DMS79 treated with DMSO at 0.1 percent for 48 hours (cell line): ENCODE results near the gene MOB2.
A peak's percentile ranks its signal among the peaks of the same experiment; 100 is the strongest.

Experiments
- DNase-seq: peaks from one replicate; lab custom pipeline; 2025; lab: John Stamatoyannopoulos, UW

The MOB2 gene

GRCh38 chr11:1486054-1486825 lies at the start of gene MOB2:
Gene MOB2 (minus strand): TSS chr11:1486779. CDS start chr11:1486556, 223 bp downstream.
- DNase-seq = peak; percentile 15

- no peak for DNase-seq
Measured at GRCh38 chr11:1534682-1535081, 48.1 kb upstream of the MOB2 start.

- no peak for DNase-seq
Measured at GRCh38 chr11:1534171-1534570, 47.6 kb upstream of the MOB2 start.

- no peak for DNase-seq
Measured at GRCh38 chr11:1533342-1533725, 46.8 kb upstream of the MOB2 start.

- DNase-seq = no peak
Measured at GRCh38 chr11:1532606-1533341, 46.2 kb upstream of the MOB2 start.

GRCh38 chr11:1532014-1532586 lies 45.5 kb upstream of the MOB2 start:
- DNase-seq = no peak

- DNase-seq = no peak
Measured at GRCh38 chr11:1531449-1532013, 45.0 kb upstream of the MOB2 start.

GRCh38 chr11:1530686-1531448 lies 44.3 kb upstream of the MOB2 start:
- DNase-seq = no peak

- DNase-seq = no peak
Measured at GRCh38 chr11:1529774-1530173, 43.2 kb upstream of the MOB2 start.

- no peak for DNase-seq
Measured at GRCh38 chr11:1529286-1529685, 42.7 kb upstream of the MOB2 start.

GRCh38 chr11:1528710-1529109 lies 42.1 kb upstream of the MOB2 start:
- DNase-seq = no peak

- DNase-seq = no peak
Measured at GRCh38 chr11:1526785-1527184, 40.2 kb upstream of the MOB2 start.

- DNase-seq = no peak
Measured at GRCh38 chr11:1523779-1524178, 37.2 kb upstream of the MOB2 start.

GRCh38 chr11:1523077-1523476 lies 36.5 kb upstream of the MOB2 start:
- DNase-seq = no peak

- no peak for DNase-seq
Measured at GRCh38 chr11:1522081-1522424, 35.5 kb upstream of the MOB2 start.

- DNase-seq = no peak
Measured at GRCh38 chr11:1521382-1522080, 35.0 kb upstream of the MOB2 start.

GRCh38 chr11:1520663-1521267 lies 34.2 kb upstream of the MOB2 start:
- DNase-seq = no peak

GRCh38 chr11:1520209-1520662 lies 33.7 kb upstream of the MOB2 start:
- no peak for DNase-seq

- no peak for DNase-seq
Measured at GRCh38 chr11:1519028-1520010, 32.7 kb upstream of the MOB2 start.

- DNase-seq = no peak
Measured at GRCh38 chr11:1518301-1518700, 31.7 kb upstream of the MOB2 start.
